SH-SY5Y (cell line): ENCODE data around the gene TNNI3.

ENCODE experiments used
- GATA2 ChIP-seq: IDR thresholded peaks from 2 replicates; pipeline ENCODE4 v1.6.1; 2011; ENCODE audit warnings: mild to moderate bottlenecking, low read depth, low read length
- GATA3 ChIP-seq: IDR thresholded peaks from 2 replicates; pipeline ENCODE4 v1.6.1; 2011; ENCODE audit warnings: low read depth, mild to moderate bottlenecking, low read length, moderate library complexity

GRCh38 chr19:55160986-55161365, 3.4 kb upstream of the TNNI3 start:
- no peak for TF ChIP-seq GATA3
- no peak for TF ChIP-seq GATA2
